Loucy (cell line): Measurements from ENCODE around the gene KCNMA1.

Experiments
- H2AFZ ChIP-seq: fragments of 200-600 bp; sonication (generic); 2 replicates; pipeline ENCODE4 v1.6.0; 2016; ENCODE audit warnings: antibody characterized with exemption, mild to moderate bottlenecking, low read length, moderate library complexity
- H3F3A ChIP-seq: fragments of 200-600 bp; 2 replicates; pipeline ENCODE4 v1.6.0; 2016; ENCODE audit warnings: antibody characterized with exemption, low read depth, mild to moderate bottlenecking
- H3K27me3 ChIP-seq: fragments of 200-600 bp; sonication (generic); 2 replicates; pipeline ENCODE4 v1.6.1; 2014; ENCODE audit warnings: low read length, mild to moderate bottlenecking; ENCODE audit not compliant: insufficient read depth, poor library complexity, severe bottlenecking
- H3K36me3 ChIP-seq: fragments of 200-600 bp; sonication (generic); 2 replicates; pipeline ENCODE4 v1.6.1; 2016; ENCODE audit warnings: low read length; ENCODE audit not compliant: insufficient read depth
- H3K4me1 ChIP-seq: fragments of 200-600 bp; sonication (generic); 2 replicates; pipeline ENCODE4 v1.5.1; 2014; ENCODE audit warnings: low read length, mild to moderate bottlenecking; ENCODE audit not compliant: insufficient read depth, poor library complexity, severe bottlenecking
- H3K4me2 ChIP-seq: fragments of 200-600 bp; sonication (generic); 2 replicates; pipeline ENCODE4 v1.6.0; 2014; ENCODE audit warnings: antibody characterized with exemption, low read length, low read depth, mild to moderate bottlenecking; ENCODE audit not compliant: poor library complexity, severe bottlenecking
- H3K4me3 ChIP-seq: fragments of 200-600 bp; sonication (generic); 2 replicates; pipeline ENCODE4 v1.5.1; 2014; ENCODE audit warnings: low read length, mild to moderate bottlenecking, mixed read lengths; ENCODE audit not compliant: poor library complexity, severe bottlenecking
- H3K79me2 ChIP-seq: fragments of 200-600 bp; sonication (generic); 2 replicates; pipeline ENCODE4 v1.6.1; 2014; ENCODE audit warnings: low read length; ENCODE audit not compliant: insufficient read depth
- H3K9ac ChIP-seq: fragments of 200-600 bp; sonication (generic); 2 replicates; pipeline ENCODE4 v1.6.0; 2014; ENCODE audit warnings: mild to moderate bottlenecking, low read depth, low read length, moderate library complexity; ENCODE audit not compliant: poor library complexity, severe bottlenecking
- H3K9me2 ChIP-seq: fragments of 200-600 bp; sonication (generic); replicated peaks from 2 replicates; pipeline ENCODE4 v1.6.1; 2016; ENCODE audit warnings: low read depth, low read length, mixed read lengths
- H3K9me3 ChIP-seq: fragments of 200-600 bp; sonication (generic); 2 replicates; pipeline ENCODE4 v1.6.1; 2014; ENCODE audit warnings: mild to moderate bottlenecking, antibody characterized with exemption, low read length, low read depth; ENCODE audit not compliant: insufficient read depth
- H4K20me1 ChIP-seq: fragments of 200-600 bp; sonication (generic); 2 replicates; pipeline ENCODE4 v1.6.0; 2014; ENCODE audit warnings: antibody characterized with exemption, low read length, mild to moderate bottlenecking; ENCODE audit not compliant: insufficient read depth, poor library complexity, severe bottlenecking
- EZH2phosphoT487 ChIP-seq: fragments of 200-600 bp; IDR thresholded peaks from 2 replicates; pipeline ENCODE4 v1.6.1; 2018; ENCODE audit warnings: antibody characterized with exemption, mild to moderate bottlenecking, moderate library complexity, borderline replicate concordance
- TF ChIP-seq, protein P1 (sequence below): fragments of 200-600 bp; sonication (generic); conservative IDR thresholded peaks from 2 replicates; pipeline ENCODE4 v1.5.1; 2014; ENCODE audit warnings: mild to moderate bottlenecking, antibody characterized with exemption, low read length

Gene KCNMA1

DNA sequence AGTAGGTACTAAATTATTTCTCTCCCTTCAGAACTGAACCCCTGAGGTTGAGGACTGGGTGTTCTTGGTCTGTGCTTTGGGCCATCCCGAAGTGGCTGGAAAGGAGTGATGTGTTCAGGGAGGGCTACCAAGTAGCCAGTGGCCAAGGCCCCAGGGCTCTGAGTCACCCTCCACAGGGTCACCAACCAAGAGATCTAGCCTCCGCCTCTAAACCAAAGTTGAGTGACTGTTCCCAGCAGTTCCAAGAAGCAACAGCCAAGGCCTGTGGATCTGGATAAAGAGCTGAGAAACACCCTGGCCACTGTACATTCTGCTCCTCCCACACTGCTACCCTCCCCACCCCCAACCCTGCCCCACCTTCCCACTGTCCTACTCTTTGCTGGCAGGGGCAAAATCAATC lies 35.5 kb upstream of the KCNMA1 start:
- H3K9me2 ChIP-seq: no peaks in the 10 kb centered on the region
- H3K4me1 ChIP-seq: no peaks in the 10 kb centered on the region
- H3K27me3 ChIP-seq: no peaks in the 10 kb centered on the region
- no peaks in the 10 kb centered on the region for H3K79me2 ChIP-seq
- no peaks in the 10 kb centered on the region for H4K20me1 ChIP-seq
- no peaks in the 10 kb centered on the region for H3K9me3 ChIP-seq
- no peaks in the 10 kb centered on the region for H3F3A ChIP-seq
- H2AFZ ChIP-seq: no peak overlapping the region
- H3K4me2 ChIP-seq: no peak overlapping the region
- H3K4me3 ChIP-seq: no peak overlapping the region
- no peak overlapping the region for H3K9ac ChIP-seq
- no peak for TF ChIP-seq EZH2phosphoT487
- TF ChIP-seq, protein P1, sequence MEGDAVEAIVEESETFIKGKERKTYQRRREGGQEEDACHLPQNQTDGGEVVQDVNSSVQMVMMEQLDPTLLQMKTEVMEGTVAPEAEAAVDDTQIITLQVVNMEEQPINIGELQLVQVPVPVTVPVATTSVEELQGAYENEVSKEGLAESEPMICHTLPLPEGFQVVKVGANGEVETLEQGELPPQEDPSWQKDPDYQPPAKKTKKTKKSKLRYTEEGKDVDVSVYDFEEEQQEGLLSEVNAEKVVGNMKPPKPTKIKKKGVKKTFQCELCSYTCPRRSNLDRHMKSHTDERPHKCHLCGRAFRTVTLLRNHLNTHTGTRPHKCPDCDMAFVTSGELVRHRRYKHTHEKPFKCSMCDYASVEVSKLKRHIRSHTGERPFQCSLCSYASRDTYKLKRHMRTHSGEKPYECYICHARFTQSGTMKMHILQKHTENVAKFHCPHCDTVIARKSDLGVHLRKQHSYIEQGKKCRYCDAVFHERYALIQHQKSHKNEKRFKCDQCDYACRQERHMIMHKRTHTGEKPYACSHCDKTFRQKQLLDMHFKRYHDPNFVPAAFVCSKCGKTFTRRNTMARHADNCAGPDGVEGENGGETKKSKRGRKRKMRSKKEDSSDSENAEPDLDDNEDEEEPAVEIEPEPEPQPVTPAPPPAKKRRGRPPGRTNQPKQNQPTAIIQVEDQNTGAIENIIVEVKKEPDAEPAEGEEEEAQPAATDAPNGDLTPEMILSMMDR: no peak
- H3K36me3 ChIP-seq: no peaks in the 10 kb centered on the region

DNA sequence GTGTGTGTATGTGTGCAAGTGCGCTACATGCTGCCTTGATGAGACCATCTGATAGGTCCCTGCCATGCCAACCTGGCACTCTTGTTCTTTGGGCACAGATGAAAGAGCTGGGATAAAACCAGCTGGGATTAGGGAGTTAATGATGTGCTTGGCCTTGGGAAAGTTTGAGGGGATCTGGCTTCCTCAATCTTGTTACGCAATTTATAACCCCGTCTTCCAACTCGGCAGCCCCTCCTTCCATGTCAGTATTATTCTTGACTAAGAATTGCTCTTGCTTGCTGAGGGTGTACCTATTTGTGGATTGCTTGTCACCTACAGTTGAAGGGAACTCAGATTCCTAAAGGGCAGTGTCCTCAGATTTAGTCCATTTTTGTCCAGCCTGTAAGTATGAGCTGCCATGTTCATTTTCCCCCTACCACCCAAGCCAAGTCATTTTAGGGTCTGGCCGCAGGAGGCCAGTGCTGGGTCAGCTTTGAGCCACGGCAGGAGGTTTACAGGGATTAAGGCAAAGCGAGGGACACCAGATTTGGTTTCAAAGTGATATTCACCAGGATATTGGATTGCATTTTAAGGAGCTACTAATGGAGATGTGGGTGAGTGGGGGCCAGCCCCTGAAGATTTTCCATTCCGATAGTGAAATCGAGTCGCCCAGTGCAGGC lies 34.1 kb upstream of the KCNMA1 start:
- H4K20me1 ChIP-seq: no peaks in the 10 kb centered on the region
- no peaks in the 10 kb centered on the region for H3F3A ChIP-seq
- H3K4me1 ChIP-seq: no peaks in the 10 kb centered on the region
- TF ChIP-seq, protein P1: no peak
- TF ChIP-seq EZH2phosphoT487: no peak
- H3K9ac ChIP-seq: no peak overlapping the region
- no peaks in the 10 kb centered on the region for H3K27me3 ChIP-seq
- H3K79me2 ChIP-seq: no peaks in the 10 kb centered on the region
- H3K9me2 ChIP-seq: no peaks in the 10 kb centered on the region
- H2AFZ ChIP-seq: no peak overlapping the region
- no peaks in the 10 kb centered on the region for H3K9me3 ChIP-seq
- no peak overlapping the region for H3K4me2 ChIP-seq
- no peak overlapping the region for H3K4me3 ChIP-seq
- no peaks in the 10 kb centered on the region for H3K36me3 ChIP-seq

DNA sequence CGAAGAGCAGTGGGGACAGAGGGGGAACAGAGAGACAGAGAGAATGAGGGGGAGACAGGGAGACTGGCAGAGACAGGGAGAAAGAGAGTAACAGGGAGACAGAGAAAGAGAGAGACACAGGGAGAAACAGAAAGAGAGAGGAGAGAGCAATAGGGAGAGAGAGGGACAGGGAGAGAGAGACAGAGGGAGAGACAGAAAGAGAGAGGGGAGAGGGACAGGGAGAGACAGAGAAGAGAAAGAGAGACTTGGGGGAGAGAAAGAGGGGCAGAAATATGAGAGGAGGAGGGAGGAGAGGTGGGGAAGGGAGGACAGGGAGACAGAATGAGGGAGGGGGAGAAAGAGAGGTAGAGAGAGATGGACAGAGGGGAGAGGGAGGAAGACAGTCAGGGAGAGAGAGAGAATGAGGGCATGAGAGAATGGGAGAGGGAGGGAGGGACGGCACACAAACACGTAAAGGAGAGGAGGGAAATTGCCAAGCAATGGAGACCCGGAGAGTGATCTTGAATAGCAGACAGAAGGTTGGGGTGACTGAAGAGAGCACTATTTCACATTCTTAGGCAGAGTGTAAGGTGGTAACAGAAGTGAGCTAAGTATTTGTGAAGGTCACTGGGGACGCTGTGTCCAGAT lies 33.3 kb upstream of the KCNMA1 start:
- H3K36me3 ChIP-seq: no peaks in the 10 kb centered on the region
- H3K27me3 ChIP-seq: no peaks in the 10 kb centered on the region
- H3K79me2 ChIP-seq: no peaks in the 10 kb centered on the region
- H3K4me2 ChIP-seq: no peak overlapping the region
- no peaks in the 10 kb centered on the region for H3K9me3 ChIP-seq
- H4K20me1 ChIP-seq: no peaks in the 10 kb centered on the region
- no peaks in the 10 kb centered on the region for H3F3A ChIP-seq
- no peak overlapping the region for H3K4me3 ChIP-seq
- no peaks in the 10 kb centered on the region for H3K9me2 ChIP-seq
- no peak overlapping the region for H3K9ac ChIP-seq
- no peaks in the 10 kb centered on the region for H3K4me1 ChIP-seq
- no peak overlapping the region for H2AFZ ChIP-seq
- no peak for TF ChIP-seq EZH2phosphoT487
- TF ChIP-seq, protein P1: no peak
